Esophagus muscularis mucosa (tissue), 4 donors: Measurements from ENCODE around the gene C16orf74.

Source experiments
- EP300 ChIP-seq: sonication (generic); formaldehyde crosslinking; IDR thresholded peaks from one replicate; pipeline ENCODE4 v1.6.1; 2017; ENCODE audit warnings: antibody characterized with exemption
- POLR2A ChIP-seq: fragments of 450-650 bp; IDR thresholded peaks from one replicate; pipeline ENCODE4 v1.6.1; 2017; ENCODE audit warnings: antibody characterized with exemption, moderate library complexity, mild to moderate bottlenecking, low read depth
- TF ChIP-seq, protein P1 (sequence below), 3 experiments: fragments of 200-600 bp in 2 of 3; fragments of 450-650 bp in 1 of 3; sonication (generic) in 2 of 3; IDR thresholded peaks; one replicate each; pipeline ENCODE4 v1.5.1; 2017 to 2019; ENCODE audit warnings: antibody characterized with exemption in 3 of 3, mild to moderate bottlenecking in 2 of 3, moderate library complexity in 1 of 3

DNA sequence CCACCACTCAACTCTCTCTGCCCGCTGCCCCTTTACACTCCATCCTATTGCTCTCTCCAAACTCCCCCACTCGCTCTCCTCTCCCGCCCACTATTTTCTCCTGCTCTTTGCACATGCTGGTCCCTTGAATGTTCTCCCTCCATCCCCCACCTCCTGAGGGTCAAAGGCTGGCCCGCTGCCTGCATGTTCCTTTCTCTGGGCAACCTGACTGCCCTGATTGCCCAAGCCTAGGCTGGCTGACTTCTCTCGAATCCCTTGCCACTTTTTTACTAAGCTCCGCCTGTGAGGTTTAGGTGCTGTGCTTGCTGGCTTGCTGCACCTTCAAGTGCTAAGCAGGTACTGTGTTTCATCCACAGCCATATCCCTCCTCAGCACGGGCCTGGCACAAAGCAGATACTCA, 45.7 kb upstream of the C16orf74 start:
- TF ChIP-seq, protein P1, sequence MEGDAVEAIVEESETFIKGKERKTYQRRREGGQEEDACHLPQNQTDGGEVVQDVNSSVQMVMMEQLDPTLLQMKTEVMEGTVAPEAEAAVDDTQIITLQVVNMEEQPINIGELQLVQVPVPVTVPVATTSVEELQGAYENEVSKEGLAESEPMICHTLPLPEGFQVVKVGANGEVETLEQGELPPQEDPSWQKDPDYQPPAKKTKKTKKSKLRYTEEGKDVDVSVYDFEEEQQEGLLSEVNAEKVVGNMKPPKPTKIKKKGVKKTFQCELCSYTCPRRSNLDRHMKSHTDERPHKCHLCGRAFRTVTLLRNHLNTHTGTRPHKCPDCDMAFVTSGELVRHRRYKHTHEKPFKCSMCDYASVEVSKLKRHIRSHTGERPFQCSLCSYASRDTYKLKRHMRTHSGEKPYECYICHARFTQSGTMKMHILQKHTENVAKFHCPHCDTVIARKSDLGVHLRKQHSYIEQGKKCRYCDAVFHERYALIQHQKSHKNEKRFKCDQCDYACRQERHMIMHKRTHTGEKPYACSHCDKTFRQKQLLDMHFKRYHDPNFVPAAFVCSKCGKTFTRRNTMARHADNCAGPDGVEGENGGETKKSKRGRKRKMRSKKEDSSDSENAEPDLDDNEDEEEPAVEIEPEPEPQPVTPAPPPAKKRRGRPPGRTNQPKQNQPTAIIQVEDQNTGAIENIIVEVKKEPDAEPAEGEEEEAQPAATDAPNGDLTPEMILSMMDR (IDR thresholded peaks at IDR 0.05): no peak
- no peak for TF ChIP-seq EP300
- TF ChIP-seq POLR2A: no peak
